Stomach (tissue), 4 donors: ENCODE results near the gene COX14.

Source experiments
- EP300 ChIP-seq: sonication (generic); formaldehyde crosslinking; IDR thresholded peaks from one replicate; pipeline ENCODE4 v1.6.1; 2017; ENCODE audit warnings: antibody characterized with exemption
- POLR2A ChIP-seq, 4 donors: fragments of 450-650 bp; IDR thresholded peaks; one replicate each; pipeline ENCODE4 v1.6.1; 2016; ENCODE audit warnings: antibody characterized with exemption in 4 of 4, control low read depth in 2 of 4, mild to moderate bottlenecking in 1 of 4, moderate library complexity in 1 of 4
- POLR2AphosphoS5 ChIP-seq, 3 donors: sonication (generic); formaldehyde crosslinking; IDR thresholded peaks; one replicate each; pipeline ENCODE4 v1.6.1; 2016; ENCODE audit warnings: antibody characterized with exemption in 3 of 3
- TF ChIP-seq, protein P1 (sequence below), 7 experiments: fragments of 450-650 bp in 4 of 7; fragments of 200-600 bp in 3 of 7; sonication (generic) in 3 of 7; IDR thresholded peaks; one replicate each; pipeline ENCODE4 v1.5.1; 2016 to 2019; ENCODE audit warnings: antibody characterized with exemption in 7 of 7, control low read depth in 2 of 7, mild to moderate bottlenecking in 1 of 7

DNA sequence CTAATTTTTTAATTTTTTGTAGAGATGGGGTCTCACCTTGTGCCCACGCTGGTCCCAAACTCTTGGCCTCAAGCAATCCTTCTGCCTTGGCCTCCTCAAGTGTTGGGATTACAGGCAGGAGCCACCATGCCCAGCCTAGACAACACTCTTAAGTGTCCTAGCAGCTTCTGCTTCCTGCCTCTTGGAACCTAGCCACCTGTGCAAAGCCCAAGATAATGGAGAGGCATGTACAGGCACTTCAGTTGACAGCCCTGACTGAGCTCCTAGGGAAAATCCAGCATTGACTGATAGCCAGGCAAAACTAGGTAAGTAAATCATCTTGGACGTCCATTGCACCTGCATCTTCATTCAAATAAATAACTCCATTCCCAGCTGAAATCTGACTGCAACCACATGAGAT lies 15.5 kb downstream of the COX14 start:
- TF ChIP-seq, protein P1, sequence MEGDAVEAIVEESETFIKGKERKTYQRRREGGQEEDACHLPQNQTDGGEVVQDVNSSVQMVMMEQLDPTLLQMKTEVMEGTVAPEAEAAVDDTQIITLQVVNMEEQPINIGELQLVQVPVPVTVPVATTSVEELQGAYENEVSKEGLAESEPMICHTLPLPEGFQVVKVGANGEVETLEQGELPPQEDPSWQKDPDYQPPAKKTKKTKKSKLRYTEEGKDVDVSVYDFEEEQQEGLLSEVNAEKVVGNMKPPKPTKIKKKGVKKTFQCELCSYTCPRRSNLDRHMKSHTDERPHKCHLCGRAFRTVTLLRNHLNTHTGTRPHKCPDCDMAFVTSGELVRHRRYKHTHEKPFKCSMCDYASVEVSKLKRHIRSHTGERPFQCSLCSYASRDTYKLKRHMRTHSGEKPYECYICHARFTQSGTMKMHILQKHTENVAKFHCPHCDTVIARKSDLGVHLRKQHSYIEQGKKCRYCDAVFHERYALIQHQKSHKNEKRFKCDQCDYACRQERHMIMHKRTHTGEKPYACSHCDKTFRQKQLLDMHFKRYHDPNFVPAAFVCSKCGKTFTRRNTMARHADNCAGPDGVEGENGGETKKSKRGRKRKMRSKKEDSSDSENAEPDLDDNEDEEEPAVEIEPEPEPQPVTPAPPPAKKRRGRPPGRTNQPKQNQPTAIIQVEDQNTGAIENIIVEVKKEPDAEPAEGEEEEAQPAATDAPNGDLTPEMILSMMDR (IDR thresholded peaks at IDR 0.05), result no peak
- TF ChIP-seq EP300 (no peak), POLR2A (IDR thresholded peaks at IDR 0.05) (no peak), POLR2AphosphoS5 (IDR thresholded peaks at IDR 0.05) (no peak)
